CD4-positive, alpha-beta T cell treated with Interleukin-2 at 100 ng/mL for 4 hours (primary cell): ENCODE data around the gene PIEZO1.
"Not testable (repeated sequence)": the region's sequence is repeated elsewhere in the genome, so short reads cannot be mapped to it uniquely, and the experiment has no call there.

Experiments
- DNase-seq: peaks from one replicate; pipeline ENCODE4 v3.0.0-alpha.2; 2020; ENCODE audit warnings: low spot score

PIEZO1 gene

DNA sequence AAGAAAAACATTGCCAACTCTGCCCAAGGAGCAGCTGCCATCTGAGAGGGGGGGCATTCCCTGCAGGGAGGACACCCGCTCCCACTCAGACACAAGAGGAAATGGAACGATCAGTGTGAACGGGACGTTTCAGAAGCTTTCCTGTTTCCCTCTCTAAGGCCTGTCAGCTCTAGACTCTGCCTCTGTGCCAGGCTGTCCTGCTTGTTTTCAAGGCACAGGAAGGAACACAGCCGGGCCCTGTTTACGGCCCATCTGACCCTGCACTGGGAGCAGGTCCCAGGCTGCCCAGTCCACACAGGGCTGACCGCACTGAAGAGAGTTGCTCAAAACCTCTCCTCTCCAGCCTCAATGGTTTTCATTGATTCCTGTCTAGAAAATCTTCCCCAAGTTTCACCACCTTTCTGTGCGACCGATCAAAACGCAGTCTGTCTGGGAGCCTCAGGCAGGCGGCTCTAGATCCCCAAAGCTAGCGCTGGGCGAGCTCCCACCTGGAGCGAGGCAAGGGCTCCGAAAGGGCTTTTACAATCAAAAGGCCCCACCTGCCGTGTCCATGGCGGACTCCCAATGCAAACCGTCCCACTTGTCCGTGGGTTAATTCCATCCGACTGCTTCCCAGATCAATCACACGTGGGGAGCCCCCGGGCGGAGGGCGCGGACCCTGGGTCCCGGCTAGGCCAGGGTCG lies 1.5 kb downstream of the PIEZO1 start:
- no peak for DNase-seq

DNA sequence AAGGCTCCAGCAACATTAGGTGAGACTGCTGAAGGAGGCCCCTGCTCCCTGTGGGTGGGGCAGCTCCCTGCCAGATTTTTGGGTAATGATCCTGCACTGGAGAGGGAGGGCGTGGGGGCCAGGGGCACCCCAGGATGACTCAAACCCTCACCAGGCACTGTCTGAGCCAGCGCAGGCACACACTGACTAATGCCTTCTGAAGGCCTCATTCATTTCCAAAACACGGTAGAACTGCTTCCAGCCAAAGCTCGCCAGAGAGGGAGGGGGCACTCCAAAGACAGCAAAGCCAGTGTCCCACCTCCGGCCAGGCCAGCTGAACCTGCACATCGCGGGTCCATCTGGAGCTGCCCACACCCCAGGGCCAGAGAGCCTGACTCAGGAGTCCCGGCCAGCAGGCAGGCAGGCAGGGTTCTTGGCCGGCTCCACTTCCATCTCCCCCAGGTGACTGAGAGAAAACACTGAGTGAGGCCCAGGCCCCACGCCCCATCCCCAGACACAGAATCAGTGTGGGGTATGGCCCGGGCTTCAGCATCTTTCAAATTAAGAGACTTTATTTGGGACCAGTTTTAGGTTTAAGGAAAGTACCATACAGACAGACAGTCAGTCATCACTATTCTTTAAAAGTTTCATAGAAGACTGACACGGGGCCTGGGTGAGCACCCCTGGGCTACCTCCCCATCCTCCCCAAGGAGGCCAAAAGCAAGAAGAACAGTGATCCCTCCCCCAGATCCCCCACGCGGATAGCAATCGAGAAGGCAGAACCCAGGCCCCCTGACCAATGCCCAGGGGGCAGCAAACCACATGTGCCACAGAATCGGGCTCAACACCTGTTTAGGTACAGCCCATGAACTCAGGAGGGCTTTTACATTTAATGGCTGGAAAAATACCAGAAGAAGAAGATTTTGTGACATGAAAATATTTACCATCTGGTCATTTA lies 2.3 kb downstream of the PIEZO1 start:
- peak; percentile 77 for DNase-seq

DNA sequence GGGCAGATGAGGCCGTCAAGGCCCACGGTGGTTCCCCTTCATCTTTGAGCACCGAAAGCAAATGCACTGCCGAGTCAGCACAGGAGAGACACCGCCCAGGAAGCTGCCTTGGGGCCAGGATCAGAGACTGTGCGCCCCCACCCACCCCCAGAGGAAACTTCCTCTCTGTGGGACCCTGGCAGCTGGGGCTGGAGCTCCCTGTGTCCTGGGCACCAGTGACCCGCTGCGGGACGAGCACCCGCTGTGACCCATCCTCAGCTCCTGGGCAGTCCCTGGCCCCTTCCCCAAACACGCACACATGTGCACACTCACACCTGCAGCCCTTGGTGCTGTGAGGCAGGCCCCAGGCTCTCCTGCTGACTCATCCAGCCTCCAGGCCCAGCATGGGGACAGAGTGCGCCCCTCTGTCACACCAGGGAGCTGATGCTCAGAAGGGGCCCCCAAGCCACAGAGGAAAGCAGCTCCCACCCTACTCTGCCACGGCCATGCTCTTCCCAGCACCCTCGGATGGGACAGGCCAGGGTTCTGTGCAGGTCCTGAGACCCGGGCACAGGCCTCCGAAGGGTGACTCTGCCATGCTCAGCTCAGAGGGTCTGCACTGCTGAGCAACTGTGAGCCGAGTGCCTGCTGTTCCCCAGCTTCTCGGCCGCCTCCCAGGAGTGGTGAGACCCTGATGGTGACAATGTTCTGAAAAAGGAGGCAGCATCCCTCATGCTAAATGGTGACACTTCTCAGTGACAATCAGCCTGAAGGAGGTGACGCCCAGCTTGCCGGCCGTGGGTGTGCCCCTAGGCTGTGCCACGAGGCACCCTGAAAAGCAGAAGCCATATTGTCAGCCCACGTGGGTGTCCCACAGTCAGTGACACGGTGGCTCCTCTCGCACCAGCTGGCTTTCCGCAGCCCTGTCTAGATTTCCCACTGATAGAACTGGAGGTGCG lies 3.6 kb downstream of the PIEZO1 start:
- DNase-seq: peak; percentile 76

DNA sequence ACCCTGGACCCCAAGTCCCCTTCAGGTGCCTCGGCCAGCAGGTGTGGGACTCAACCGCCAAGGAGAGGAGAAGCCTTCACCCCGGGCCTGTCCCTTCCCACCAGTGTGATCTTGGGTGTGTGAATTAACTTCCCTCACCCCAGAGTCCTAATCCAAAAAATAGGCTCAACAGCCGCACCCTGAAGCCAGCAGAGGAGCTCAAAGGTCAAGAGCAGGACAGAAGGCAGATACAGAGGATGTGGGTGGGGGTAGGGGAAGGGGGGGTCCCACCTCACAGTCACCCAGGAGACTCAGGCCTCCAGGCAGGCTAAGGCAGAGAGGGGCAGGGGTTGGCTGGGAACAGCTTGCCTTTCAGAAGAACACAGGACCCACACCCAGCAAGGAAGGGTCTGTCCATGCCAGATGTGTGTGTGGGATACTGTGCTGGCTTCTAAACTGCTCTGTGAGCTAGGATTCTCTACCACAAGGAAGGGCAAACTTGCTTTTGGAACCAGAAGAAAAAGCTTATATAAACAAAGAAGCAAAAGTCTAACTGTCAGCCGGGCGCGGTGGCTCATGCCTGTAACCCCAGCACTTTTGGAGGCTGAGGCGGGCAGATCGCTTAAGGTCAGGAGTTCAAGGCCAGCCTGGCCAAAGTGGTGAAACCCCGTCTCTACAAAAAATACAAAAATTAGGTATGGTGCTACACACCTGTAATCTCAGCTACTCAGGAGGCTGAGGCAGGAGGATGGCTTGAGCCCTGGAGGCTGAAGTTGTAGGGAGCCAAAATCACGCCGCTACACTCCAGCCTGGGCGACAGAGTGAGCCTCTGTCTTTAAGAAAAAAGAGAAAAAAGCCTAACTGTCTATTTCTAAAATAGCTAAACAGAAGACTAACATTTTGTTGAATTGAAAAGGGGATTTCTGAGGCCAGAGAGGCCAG lies 4.6 kb downstream of the PIEZO1 start:
- DNase-seq: no peak

DNA sequence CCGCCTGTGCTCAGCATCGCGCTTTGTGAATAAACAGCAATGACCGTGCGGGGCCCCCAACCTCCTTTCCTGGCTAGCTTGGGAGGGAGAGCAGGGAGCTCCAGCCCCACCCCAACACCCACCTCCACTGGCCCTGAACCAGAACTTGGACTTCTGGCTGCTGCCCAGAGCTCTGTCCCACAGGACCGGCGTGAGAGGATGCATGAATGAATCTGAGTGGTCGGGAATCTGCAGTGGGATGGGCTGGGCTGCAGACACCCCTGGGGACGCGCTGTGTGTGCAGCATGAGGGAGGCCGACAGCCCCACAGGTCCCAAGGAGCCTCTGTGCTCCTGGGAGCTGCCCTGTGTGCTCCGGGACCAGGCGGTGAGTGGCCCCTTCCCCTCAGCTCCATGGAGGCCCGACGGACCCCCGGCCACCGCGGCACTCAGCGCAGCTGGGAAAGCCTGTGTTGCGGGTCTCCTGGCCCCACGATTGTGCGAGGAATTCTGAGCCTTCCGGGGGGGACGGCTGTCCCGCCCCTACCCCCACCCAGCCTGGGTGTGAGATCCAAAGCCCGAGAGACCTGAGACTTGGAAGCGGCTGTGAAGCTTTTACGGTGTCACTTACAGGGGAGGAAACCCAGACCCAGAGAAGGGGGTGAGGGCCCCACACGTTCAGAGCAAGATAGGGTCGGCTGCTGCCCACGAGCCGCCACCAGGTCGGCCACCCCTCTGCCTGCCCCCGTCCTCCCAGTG lies 5.4 kb downstream of the PIEZO1 start:
- DNase-seq: no peak

DNA sequence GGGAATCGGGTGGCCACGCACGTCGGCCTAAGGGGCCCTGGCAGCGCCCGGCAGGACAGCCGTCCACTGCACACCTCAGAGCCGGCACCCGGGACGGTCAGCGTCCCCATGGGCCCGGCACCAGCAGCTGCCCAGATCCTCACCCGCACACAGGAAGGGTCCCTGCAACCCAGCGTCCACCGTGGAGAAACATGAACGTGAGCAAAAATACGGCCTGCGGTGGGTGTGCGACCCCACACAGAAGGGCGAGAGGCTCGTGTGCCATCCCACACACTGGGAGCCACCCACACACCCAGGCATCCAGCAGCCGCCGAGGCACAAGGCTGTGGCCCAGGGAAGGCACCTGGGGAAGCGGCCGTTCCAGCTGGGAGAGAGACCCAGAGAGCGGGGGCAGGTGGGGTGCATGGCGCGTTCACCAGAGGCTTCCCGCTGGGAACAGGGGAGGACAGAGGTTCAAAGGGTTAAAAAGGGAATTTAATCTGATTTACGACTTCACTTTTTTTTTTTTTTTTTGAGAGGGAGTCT lies 6.4 kb downstream of the PIEZO1 start:
- DNase-seq: no peak

DNA sequence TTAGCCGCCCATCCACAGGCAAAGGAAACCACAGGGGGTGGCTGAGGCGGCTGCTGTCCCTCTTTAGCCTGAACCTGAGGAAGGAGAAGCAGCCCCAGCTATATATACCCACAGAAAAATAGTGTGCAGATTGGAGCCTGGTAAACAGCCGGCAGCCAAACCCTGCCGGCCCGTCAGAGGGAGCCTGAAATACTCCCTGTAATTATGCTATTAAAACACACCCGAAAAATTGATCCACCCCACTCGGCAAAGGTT lies 6.8 kb downstream of the PIEZO1 start:
- DNase-seq: no peak

DNA sequence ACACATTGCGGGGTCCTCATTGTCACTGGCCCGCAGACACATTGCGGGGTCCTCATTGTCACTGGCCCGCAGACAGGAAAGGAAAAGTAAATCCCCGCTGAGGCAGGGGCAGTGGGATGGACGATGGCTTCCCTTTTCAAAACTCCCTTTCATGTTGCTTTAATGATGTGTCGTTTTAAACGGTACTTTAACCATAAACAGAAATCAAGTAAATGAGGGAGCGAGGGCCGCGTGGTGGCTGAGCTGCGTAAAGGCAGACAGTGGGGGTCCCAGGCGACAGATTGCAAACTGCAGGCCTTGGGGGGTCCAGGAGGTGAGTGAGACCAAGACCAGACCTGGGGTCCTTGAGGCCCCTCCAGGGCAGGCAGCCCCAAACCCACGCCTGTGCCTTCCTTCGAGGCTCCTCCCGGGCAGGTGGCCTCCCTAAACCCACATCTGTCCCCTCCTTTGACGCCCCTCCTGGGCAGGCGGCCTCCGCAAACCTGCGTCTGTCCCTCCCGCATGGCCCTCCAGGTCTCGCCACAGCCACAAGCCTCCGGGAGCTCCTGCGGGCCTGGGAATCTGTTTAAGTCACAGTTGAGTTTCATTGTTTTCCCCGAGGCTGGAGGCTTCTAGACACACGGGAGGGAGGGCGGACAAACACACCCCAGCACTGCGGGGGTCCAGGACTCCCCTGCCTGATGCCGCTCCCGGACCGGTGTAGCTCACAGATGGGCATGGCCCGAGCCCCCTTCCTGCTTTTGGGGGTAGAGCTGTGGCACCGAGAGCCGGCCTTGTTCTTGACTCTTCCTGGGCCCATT lies 7.3 kb downstream of the PIEZO1 start:
- no peak for DNase-seq

DNA sequence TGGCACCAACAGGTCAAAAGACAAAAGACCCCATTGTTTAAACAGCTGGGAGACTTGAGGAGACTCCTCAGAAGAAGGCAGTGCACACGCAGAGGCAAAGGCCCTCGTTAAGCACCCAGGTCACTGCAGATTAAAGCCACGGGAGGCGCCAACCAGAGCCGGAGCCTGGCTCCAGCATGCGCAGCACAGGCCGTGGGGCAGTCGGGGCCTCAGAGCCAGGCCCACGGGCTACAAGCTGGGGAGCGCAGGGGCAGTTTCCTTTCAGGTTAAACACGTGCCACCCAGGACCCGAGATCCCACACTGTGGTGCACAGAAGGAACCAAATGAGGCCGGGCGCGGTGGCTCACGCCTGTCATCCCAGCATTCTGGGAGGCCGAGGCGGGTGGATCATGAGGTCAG lies 9.2 kb downstream of the PIEZO1 start:
- no peak for DNase-seq

DNA sequence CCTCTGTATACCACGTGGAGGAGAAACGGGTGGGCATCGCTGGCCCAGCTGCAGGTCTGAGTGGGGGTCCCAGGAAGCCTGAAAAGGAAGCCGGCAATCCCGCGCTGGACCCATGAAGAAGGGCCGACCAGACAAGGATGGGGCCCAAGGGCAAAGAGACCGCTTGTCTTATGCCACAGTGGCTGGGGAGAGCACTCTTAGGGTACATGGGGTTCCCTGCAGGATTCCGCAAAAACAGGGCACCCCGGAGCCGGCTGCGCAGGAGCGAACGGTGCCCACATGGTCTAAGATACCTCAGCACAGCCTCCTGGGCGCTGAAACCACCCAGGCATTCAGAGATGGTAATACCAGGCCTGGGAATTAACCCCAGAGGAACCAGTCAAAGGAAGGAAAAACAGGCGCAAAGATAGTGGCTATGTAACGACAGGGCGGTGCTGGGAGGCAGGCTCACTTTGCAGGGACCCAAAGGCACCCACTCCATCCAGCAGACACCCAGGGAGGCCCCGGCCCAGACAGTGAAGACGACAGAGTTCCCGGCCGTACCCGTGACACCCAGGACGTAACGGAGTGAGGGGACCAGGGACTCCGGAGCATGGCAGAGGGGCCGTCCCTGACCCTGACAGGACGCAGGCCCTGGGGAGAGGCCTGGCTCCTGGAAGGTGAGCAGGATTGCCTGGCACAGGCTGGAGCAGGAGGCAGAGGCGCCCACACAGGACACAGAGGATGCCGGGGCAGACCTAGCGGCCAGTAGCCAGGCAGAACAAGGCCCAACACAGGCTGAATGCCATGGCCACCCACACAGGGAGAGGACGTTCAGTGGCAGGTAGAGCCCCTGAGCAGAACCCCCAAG lies 10.3 kb downstream of the PIEZO1 start:
- no peak for DNase-seq

DNA sequence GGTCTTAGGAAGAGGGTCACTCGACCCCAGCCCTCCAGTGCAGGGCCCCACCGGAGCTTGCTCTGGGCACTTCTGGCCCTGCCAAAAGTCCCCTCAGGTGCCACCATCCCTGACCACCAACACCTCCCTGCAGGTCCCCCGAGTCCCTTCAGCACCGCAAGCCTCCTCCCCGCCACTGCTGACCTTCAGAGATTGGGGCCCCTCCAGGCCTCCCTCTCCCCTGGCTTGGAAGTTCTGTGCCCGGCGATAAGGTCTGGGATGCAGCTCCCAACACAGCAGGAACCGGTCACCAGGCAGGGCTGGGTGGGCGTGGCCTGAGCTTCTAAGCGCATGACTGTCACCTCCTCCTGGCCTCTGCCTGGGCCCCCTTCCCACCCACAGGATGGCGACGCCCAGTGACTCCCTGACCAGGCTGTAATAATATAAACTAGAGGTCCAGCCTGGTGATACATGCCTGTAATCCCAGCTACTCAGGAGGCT lies 11.2 kb downstream of the PIEZO1 start:
- DNase-seq: no peak

DNA sequence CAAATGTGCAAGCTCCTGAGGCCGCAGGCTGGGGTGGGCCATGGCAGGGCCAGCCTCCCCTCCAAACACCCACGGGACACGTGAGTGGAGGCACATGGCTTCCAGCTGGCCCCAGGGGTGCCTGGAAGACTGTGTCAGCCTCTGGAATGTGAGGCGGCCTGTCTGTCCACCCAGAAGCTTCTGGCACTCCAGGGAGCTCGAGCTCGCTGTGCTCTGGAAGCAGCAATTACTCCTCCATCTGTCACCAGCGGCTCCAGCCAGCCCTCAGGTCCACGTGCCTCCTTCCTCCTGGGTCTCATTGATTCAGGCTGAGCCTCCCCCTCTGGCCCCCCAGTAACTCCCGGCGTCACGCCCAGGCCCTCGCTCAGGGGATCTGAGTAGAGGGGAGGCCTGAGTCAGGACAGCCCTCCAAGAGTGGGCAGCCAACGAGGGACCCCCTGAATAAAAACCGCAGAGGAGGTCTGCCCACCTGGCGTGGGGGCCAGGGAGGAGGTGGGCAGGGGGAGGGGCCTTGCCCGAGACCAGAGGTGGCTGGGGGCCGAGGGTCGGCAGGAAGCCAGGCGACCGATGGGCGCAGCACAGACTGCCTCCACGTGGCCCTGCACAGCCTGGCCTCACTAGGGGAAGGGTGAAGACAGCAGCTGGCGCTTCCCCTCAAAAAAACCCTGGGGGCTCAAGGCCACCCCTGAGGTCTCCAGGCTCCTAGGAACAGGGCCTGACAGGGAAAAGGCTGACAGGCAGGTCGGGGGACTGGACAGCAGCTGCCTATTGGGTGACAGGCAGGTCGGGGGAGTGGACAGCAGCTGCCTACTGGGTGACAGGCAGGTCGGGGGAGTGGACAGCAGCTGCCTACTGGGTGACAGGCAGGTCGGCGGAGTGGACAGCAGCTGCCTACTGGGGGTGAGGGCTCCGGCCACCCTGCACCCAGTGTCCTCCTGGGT lies 11.9 kb downstream of the PIEZO1 start:
- DNase-seq: no peak

DNA sequence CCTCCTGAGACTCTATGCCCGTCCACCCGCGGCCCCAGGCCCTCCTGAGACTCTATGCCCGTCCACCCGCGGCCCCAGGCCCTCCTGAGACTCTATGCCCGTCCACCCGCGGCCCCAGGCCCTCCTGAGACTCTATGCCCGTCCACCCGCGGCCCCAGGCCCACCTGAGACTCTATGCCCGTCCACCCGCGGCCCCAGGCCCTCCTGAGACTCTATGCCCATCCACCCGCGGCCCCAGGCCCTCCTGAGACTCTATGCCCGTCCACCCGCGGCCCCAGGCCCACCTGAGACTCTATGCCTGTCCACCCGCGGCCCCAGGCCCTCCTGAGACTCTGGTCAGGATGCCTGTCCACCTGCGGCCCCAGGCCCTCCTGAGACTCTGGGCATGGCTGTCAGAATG lies 13.2 kb downstream of the PIEZO1 start:
- not testable (repeated sequence) for DNase-seq

DNA sequence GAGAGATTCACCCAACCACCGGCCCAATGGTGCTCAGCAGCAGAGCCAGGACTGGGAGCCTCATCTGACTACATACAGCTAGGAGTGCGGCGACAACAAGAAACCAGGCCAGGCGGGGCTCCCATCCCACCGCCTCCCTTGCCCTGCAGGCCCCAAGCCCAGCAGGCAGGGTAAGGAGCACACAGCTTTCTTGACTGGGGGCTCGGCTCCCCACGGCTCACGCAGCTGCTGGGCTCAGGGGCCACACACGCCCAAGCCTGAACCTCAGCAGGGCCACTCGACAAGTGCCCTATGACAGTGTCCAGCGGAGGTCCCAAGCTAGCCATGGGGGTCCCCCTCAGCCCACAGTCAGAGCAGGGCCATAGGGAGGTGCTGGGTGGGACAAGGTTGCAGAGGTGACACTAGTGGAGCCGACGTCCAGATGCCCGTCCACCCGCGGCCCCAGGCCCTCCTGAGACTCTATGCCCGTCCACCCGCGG lies 13.7 kb downstream of the PIEZO1 start:
- DNase-seq: no peak

DNA sequence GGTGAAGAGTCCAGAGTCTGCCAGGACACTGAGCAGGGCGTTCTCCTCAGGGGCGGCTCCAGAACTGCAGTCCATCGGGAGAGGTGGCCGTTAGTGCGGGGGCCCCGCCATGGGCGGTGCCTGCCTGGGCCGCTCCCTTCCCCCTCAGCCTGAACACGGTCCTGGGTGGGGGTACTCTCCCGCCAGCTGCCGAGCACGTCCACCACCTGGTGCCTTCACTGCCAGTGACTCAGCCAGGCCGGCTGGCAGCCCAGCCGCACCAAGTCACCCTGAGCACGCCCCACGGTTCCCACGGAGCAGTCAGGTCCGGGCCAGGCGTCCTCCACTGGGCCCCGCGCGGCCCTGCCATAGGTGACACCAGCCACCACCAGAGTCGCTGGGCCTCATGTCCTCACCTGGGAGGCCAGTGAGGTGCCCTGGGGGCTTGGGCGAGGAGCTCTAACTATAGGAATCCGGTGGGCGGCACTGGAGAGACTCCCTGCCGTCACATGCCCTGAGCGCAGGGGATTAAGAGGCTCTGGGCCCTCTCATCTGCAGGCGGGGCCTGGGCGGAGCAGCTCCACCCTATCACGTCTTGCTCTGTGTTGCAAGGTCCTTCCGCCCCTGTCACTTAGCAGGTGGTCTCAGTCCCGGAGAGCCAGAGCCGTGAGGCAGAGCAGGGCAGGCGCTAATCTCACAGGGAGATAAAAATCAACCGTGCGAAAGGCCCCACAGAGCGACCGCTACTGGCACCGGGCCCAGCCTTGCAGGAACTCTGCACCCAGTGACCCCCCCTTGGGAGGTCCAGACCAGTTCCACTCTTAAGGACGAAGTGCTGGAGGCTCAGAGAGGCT lies 14.3 kb downstream of the PIEZO1 start:
- DNase-seq: no peak
